ENCODE data around the gene TIMELESS. TPM values are rescaled to one million over a fixed set of nuclear protein-coding genes. Genes with fewer than 3 reads are reported as not detected.

Gene TIMELESS
- total RNA-seq, 1 experiment from 2014 or later, result 71.4 TPM

- POLR2A ChIA-PET (ENCODE audit: low non-redundant PET), result no interaction called here
- Histone ChIP-seq H3K9me3 (ENCODE audit: low read depth, low read length, poor library complexity, severe bottlenecking) (no peaks in the 10 kb centered on the region), H3K36me3 (ENCODE audit: insufficient read depth, low read length, poor library complexity, severe bottlenecking) (peaks cover 71% of the 10 kb centered on the region), H3K4me3 (ENCODE audit: low read depth, low read length, poor library complexity, severe bottlenecking) (no peak overlapping the region), H3K27ac (ENCODE audit: low read depth, low read length, poor library complexity, severe bottlenecking) (no peak overlapping the region), H3K4me1 (ENCODE audit: insufficient read depth, low read length, poor library complexity, severe bottlenecking) (no peaks in the 10 kb centered on the region), H3K27me3 (replicated peaks; ENCODE audit: insufficient read depth, low read depth, low read length, poor library complexity) (no peaks in the 10 kb centered on the region)
- intact Hi-C loops (cut with micrococcal nuclease; ENCODE audit: unreplicated experiment), result no loop called here
- BruUV-seq (replicated peaks), result no TSS peak
- DNase-seq (ENCODE audit: low spot score), result no peak
- CTCF ChIA-PET, result no interaction called here
- TF ChIP-seq EZH2 (IDR thresholded peaks at IDR 0.05; ENCODE audit: borderline replicate concordance, low read depth, low read length, poor library complexity, severe bottlenecking) (no peak), CTCF (conservative IDR thresholded peaks at IDR 0.05; ENCODE audit: low read depth, low read length) (no peak)
Measured at GRCh38 chr12:56425193-56425592, 24.0 kb downstream of the TIMELESS start.

DNA sequence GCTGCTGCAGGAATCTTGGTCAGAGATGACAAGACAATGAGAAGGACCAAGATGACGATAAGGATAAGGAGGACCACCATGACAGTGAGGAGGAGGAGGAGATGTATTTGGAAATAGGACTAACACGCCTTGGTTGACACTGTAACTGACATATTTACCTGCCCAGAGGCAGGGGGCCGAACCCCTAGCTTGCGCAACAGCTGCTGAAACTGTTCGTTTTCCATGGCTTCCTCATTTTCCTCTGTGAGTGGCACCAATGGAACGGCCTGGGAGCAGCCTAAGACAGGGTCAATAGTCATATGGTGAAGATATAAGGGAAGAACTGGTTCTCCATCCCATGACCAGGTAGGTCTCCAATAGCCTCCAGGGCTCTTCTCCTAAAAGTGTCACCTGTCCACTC, 28.8 kb downstream of the TIMELESS start:
- Histone ChIP-seq H3K27ac (ENCODE audit: low read depth, low read length, poor library complexity, severe bottlenecking) (no peak overlapping the region), H3K4me1 (ENCODE audit: insufficient read depth, low read length, poor library complexity, severe bottlenecking) (no peaks in the 10 kb centered on the region), H3K36me3 (ENCODE audit: insufficient read depth, low read length, poor library complexity, severe bottlenecking) (peaks cover 76% of the 10 kb centered on the region), H3K9me3 (ENCODE audit: low read depth, low read length, poor library complexity, severe bottlenecking) (no peaks in the 10 kb centered on the region), H3K27me3 (replicated peaks; ENCODE audit: insufficient read depth, low read depth, low read length, poor library complexity) (no peaks in the 10 kb centered on the region), H3K4me3 (ENCODE audit: low read depth, low read length, poor library complexity, severe bottlenecking) (no peak overlapping the region)
- intact Hi-C loops (cut with micrococcal nuclease; ENCODE audit: unreplicated experiment), result no loop called here
- CTCF ChIA-PET, result no interaction called here
- TF ChIP-seq CTCF (conservative IDR thresholded peaks at IDR 0.05; ENCODE audit: low read depth, low read length) (no peak), EZH2 (IDR thresholded peaks at IDR 0.05; ENCODE audit: borderline replicate concordance, low read depth, low read length, poor library complexity, severe bottlenecking) (no peak)
- DNase-seq (ENCODE audit: low spot score), result no peak
- BruUV-seq (replicated peaks), result no TSS peak
- POLR2A ChIA-PET (ENCODE audit: low non-redundant PET), result no interaction called here

- H3K9me3 ChIP-seq (ENCODE audit: low read depth, low read length, poor library complexity, severe bottlenecking), result no peaks in the 10 kb centered on the region
- TF ChIP-seq EZH2 (IDR thresholded peaks at IDR 0.05; ENCODE audit: borderline replicate concordance, low read depth, low read length, poor library complexity, severe bottlenecking) (no peak), CTCF (conservative IDR thresholded peaks at IDR 0.05; ENCODE audit: low read depth, low read length) (no peak)
- H3K4me1 ChIP-seq (ENCODE audit: insufficient read depth, low read length, poor library complexity, severe bottlenecking), result no peaks in the 10 kb centered on the region
- no peak overlapping the region for H3K27ac ChIP-seq (ENCODE audit: low read depth, low read length, poor library complexity, severe bottlenecking)
- ChIA-PET CTCF (no interaction called here), POLR2A (ENCODE audit: low non-redundant PET) (no interaction called here)
- peaks cover 54% of the 10 kb centered on the region for H3K36me3 ChIP-seq (ENCODE audit: insufficient read depth, low read length, poor library complexity, severe bottlenecking)
- no TSS peak for BruUV-seq (replicated peaks)
- intact Hi-C loops (cut with micrococcal nuclease; ENCODE audit: unreplicated experiment), result no loop called here
- H3K27me3 ChIP-seq (replicated peaks; ENCODE audit: insufficient read depth, low read depth, low read length, poor library complexity), result no peaks in the 10 kb centered on the region
- DNase-seq (ENCODE audit: low spot score), result no peak
- no peak overlapping the region for H3K4me3 ChIP-seq (ENCODE audit: low read depth, low read length, poor library complexity, severe bottlenecking)
Measured at GRCh38 chr12:56417739-56418138, 31.5 kb downstream of the TIMELESS start.

Measured in A673 (cell line).